ENCODE results near the gene BARD1.
"Not testable (repeated sequence)": the region's sequence is repeated elsewhere in the genome, so short reads cannot be mapped to it uniquely, and the experiment has no call there.

The BARD1 gene

GRCh38 chr2:214808981-214809750 is at the start of gene BARD1:
TSS of gene BARD1 (minus strand) at chr2:214809683. CDS start at chr2:214809569, 114 bp downstream.
- peak; percentile 37 for DNase-seq

- DNase-seq, result no peak
Measured at GRCh38 chr2:214856137-214856536, 46.7 kb upstream of the BARD1 start.

DNA sequence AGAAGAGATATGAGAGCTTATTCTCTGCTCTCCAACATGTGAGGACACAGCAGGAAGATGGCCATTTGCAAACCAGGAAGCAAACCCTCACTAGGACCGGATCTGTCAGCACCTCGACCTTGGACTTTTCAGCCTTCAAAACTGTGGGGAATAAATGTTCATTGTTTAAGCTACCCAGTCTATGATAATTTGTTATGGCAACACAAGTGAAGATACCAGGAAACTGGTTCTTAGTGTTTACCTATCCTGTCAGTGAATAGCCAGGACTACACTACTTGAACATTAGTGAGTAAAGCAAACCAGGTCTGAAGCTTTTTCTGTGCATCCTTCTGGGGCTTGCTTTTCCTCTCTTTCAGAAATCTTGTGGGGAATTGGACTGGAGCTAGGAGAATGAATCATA is 44.4 kb upstream of the BARD1 start:
- no peak for DNase-seq

GRCh38 chr2:214843823-214844222 is 34.3 kb upstream of the BARD1 start:
- DNase-seq, result no peak

DNA sequence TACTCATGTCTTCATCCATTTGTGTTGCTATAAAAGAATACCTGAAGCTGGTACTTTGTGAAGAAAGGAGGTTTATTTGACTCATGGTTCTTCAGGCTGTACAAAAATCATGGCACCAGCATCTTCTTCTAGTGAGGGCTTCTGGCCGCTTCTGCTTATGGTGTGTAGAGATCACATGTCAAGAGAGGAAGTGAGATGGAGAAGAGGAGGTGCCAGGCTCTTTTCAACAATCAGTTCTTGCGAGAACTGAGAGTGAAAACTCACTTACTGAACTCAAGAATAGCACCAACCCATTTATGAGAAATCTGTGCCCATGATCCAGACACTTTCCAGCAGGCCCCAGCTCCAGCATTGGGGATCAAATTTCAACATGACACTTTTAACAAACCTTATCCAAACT is 30.0 kb upstream of the BARD1 start:
- no peak for DNase-seq

DNA sequence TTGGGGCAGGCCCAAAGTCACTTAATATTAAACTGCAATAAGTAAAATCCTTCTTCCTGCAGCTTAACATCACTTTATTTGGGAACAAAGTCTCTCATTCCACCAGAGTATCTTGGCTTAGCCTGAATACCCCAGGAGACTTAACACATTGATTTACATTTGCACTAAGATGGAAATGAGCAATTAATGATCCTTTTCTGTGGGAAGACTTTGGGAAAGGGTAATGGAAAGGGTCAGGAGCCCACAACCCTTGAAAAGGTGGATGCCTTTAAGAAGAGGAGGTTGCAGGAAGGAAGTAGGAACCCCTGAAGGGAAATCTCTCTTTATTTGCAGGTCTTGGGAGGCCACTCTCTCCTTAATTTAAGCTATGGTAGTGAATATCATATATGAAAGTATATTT is 28.0 kb upstream of the BARD1 start:
- no peak for DNase-seq

GRCh38 chr2:214836568-214836967 is 27.1 kb upstream of the BARD1 start:
- no peak for DNase-seq

DNA sequence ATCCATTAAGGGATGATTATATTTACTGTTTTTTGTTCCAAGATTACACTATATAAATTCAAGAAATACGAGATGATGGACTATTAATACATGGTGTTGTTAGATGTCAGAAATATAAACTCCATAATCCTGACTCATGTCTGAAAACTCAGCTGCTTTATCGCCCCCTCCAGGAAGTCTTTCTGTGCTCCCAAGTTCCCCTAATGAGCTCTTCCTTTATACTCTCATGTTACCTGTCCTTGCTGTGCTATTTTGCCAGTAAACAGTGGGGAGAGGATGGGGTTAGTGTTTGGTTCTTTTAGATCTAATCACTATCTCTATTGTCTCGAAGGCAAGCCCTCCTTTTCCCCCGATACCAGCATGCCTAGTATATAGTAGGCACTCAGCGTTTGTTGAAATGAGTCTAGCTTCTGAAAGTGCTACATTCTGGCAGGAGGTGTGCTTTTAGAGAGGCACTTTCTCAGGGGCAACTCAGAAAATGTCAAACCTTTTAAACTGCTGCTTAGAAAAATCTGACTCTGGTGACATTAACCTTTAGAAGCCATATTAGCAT is 21.4 kb upstream of the BARD1 start:
- no peak for DNase-seq

DNA sequence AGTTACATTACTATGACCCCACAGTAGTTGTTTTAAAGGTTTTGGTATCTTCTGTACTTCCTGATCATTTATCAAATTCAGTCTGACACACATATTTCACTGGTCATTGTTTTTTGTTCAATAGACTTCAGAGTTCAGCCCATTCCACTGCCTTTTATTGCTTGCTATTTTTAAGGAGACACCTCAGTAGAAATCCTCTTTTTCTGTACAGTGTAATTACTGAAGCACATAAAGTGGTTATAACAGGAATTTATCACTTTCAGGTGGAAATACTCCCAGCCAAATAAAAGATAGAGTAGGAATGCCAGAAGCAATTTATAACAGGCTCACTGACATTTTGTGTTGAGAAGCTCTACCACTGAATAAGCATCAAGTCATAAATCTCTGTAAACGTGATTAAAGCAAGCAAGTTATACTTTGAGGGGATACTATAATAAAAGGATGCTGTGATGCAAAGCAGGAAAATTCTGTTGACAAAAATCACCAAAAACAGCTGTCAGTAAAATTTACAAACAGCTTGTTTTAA is 6.6 kb upstream of the BARD1 start:
- DNase-seq, result no peak

DNA sequence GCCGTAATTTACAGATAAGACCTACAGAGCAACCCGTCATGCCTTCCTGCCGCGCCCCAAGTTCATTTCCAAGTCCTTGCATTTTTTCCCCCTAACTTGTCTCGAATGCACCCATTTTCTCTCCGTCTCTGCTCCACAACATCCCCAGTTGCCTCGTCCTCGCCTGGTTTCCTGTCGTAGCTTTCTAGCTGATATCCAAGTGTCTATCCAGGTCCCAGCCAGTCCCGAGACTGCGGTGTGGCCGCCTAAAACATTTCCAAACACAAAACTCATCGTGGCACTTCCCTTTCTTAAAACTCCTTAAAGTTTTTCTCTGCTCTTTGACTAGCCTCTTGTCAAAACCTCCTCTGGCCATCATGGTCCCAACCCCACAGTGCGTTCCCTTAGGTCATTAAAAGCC is 1.2 kb upstream of the BARD1 start:
- DNase-seq, result no peak

DNA sequence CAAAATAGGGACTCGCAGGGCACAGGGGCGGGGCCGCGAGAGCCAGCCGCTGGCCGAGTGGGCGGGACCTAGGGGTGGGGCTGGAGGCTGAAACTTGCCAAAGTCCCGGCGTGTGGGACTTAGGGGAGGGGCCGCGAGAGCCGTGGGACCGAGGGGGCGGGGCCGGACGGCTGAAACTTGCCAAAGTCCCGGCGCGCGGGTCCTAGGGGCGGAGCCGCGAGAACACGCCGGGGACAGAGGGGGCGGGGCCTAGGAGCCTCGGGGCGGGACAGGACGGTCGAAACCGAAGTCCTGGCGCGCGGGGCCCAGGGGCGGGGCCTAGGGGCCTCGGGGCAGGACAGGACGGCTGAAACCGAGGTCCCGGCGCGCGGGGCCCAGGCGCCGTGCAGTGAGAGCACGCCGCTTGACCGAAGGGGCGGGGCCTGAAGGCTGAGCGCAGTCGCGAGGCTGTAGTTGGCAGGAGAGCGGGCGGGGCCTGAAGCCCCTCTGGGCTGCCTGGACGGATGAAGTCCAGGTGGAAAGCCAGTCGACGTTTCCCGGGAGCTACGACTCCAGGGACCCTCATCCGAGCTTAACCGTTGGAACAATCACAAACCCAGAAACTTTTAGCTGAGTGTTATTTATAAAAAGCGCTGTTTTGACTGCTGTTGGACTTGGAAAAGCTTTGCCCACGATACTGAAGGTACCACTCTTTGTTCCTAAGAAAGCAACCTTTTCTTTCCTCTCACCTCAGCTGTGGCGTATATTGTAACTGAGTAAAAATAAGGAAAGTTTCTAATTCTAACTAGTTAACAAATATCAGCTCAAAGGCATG is 475 bp upstream of the BARD1 start:
- DNase-seq, result peak; percentile 88

DNA sequence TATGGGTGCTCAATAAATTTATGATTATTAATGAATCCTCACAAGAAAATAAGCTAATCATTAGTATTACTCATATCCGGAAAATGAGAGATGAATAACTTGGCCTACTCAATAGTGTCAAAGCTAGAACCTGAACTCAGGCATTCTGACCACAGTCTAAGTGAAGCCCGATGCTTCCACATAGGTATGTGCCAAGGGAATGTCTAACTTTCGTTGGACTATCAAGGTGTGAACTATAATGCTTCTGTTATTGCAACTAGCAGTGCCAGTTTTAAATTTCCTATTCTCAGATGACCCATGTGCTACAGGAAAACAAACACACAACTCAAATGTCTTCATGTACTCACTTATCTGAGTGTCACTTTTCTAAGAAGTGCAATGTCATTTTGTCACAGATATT is 1.8 kb downstream of the BARD1 start:
- no peak for DNase-seq

DNA sequence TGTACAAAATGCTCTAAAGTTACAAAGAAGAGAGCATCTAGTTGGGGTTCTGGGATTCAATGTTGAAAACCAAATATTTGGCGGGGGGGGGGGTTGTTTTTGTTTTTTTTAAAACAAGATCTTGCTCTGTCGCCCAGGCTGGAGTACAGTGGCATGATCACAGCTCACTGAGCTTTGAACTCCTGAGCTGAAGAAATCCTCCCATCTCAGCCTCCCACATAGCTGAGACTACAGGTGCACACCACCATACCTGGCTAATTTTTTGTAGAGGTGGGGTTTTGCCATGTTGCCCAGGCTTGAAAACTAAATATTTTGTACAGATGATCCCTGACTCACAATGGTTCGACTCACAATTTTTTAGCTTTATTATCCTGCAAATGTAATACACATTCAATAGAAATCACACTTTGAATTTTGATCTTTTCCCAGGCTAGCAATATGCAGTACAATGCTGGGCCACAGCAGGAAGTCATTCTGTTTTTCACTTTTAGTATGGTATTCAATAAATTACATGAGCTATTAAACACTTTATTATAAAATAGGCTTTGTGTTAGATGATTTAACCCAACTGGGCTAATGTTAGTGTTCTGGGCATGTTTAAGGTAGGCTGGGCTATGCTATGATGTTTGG is 7.6 kb downstream of the BARD1 start:
- DNase-seq, result no peak

DNA sequence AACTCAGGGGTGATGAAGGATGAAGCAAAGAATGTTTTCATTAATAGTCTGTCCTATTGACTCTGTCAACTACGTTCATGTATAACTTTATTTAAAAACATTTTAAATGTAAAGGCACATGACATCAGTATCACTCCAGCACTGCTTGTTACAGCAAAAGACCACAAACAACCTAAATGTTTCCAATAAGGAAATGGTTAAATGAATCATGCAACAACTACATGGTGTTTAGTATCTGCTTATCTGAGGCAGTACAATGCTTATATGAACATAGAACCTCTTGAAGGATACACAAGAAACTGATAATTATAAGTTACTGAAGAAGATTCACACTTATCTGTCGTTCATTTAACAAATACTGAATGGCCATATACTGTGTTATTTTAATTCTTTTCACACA is 8.4 kb downstream of the BARD1 start:
- no peak for DNase-seq

DNA sequence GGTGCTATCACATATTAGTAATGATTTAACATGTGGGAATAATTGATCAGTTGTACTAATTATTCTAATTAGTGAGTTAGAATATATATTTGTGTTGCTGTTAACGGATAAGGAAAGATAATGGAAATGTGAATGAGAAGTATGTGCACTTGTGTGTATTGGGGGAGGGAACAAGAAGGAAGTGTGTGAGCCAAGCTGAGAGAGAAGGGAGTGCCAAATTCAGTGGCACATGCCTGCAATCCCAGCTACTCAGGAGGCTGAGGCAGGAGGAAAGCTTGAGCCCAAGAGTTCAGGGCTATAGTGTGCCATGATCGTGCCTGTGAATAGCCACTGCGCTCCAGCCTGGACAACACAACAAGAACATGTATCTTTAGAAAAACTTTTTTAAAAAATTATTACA is 9.3 kb downstream of the BARD1 start:
- DNase-seq, result no peak

GRCh38 chr2:214796911-214797310 is 12.6 kb downstream of the BARD1 start:
- no peak for DNase-seq

DNA sequence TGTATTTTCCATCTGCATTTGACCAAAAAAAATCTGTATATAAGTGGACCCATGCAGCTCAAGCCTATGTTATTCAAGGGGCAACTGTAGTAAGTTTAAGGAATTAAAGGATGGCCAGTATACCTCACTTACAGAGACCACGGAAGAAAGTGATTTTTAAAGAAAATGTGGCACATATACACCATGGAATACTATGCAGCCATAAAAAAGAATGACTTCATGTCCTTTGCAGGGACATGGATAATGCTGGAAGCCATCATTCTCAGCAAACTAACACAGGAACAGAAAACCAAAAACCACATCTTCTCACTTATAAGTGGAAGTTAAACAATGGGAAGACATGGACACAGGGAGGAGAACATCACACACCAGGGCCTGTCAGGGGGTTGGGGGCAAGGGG is 26.3 kb downstream of the BARD1 start:
- not testable (repeated sequence) for DNase-seq

- DNase-seq, result no peak
Measured at GRCh38 chr2:214782671-214783070, 26.8 kb downstream of the BARD1 start.

DNA sequence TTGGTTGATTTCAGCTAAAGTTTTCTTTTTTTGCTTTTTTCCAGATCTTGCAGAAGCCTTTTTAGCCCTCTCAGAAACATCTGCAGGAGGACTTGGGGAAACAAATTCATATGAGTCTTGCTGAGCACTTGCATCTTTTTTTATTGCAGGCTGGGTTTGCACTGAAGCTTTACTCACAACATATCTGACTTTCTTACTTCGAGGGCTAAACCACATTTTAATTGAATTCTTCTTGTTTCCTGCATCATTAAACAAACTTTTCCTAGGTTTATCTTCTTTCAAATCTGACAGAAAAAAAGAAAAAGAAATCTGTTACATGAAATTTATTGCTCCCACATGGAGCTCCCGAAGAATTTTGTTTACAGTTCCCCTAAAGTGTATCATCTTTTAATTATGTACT is 28.3 kb downstream of the BARD1 start:
- DNase-seq, result no peak

DNA sequence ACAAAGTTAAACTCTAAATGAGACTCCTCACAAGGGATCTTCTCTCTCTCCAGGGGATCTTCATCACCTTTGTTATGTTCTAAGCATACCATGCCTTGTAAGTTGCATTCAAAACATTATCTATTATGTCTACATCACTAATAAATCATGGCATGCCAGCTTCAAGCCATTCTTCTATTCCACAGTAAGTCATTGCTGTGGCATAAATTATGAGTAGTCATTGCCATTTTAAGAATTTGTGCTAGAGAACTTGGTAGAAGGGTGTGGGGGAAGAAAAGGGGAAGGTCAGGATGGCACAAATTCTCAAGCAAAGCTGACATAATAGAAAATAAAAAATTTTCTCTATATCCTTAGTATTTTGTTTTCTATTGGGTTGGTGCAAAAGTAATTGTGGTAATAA is 33.5 kb downstream of the BARD1 start:
- no peak for DNase-seq

DNA sequence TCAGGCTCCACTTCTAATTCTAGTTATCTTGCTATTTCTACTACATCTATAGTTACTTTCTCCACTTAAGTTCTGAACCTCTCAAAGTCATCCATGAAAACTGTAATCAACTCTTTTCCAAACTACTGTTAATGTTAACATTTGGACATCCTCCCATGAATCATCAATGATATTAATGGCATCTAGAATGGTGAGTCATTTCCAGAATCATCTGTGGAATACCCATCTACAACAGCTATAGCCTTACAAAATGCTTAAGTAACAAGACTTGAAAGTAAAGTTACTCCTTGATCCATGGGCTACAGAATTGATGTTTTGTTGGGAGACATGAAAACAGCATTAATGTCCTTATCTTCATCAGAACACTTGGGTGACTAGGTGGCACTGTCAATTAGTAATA is 35.4 kb downstream of the BARD1 start:
- DNase-seq, result no peak

- no peak for DNase-seq
Measured at GRCh38 chr2:214772443-214773015, 37.0 kb downstream of the BARD1 start.

DNA sequence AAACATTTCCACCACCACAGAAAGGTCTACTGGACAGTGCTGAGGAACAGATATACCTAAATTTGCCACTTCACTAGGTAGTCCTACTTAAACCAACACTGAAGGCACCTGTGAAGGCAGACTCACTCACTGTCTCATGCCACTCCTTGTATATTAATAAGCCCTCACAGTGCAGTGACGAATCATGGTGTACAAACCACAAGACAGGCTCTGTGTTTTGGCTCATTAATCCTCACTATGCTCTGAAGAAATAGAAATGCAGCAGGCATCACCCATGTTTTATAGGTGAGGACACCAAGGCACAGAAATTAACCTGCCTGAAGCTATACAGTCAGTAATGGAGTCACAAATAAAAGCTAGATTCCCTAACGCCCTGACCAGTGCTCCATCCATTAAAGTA is 44.3 kb downstream of the BARD1 start:
- DNase-seq, result no peak
